Islet precursor cell (in vitro differentiated cells): ENCODE measurements around the gene STAC.
"Not testable (repeated sequence)": the region's sequence is repeated elsewhere in the genome, so short reads cannot be mapped to it uniquely, and the experiment has no call there.

Source experiments
- DNase-seq: peaks from one replicate; pipeline ENCODE4 v3.0.0-alpha.2; 2018

Gene STAC

DNA sequence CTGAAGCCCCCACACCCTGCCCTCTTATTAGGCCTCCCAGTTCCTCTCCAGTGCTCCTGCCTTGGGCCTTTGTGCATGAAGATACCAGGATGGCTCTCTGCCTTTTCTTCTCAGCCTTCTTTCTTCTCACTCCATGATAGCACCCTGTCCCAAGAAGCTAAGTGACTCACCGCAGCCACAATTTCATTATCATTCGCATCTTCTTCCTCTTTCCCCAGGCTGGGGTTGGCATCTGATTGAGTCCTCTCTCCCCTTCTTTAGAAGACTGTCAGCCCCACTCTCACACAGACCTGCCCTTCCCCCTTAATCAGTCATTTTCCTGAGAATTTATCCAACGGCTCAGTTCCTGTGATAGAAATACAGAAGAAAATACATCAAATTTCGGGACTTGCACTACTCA is 102.0 kb downstream of the STAC start:
- DNase-seq, result no peak

DNA sequence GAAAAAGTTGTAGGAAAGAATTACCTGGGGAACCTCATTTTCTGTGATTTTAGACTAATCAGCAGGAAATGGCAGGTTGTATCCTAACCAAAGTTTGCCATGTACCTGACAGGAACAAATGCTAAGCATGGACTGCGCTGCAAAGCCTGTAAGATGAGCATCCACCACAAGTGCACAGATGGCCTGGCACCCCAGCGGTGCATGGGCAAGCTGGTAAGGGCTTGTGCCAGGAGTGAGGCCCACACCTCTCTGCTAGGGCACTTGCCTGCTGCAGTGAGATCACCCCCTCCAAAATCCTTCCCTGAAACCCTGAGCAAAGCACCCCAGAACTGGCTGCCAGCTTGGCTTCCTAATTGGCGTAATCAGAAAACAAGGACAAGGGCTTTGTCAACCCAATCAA is 102.6 kb downstream of the STAC start:
- DNase-seq, result no peak

DNA sequence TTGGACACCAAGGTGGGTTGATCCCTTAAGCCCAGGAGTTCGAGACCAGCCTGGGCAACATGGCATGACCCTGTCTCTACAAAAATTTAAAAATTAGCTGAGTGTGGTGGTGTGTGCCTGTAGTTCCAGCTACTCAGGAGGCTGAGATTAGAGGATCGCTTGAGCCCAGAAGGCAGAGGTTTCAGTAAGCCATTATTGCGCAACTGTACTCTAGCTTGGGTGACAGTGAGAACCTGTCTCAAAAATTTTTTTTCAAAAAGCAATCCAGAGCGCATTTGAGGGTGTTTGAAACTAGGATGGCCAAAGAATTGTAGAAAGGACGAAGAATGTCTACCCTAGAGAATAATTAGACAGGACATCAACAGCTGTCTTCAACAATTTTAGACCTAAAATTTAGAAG is 103.4 kb downstream of the STAC start:
- no peak for DNase-seq

DNA sequence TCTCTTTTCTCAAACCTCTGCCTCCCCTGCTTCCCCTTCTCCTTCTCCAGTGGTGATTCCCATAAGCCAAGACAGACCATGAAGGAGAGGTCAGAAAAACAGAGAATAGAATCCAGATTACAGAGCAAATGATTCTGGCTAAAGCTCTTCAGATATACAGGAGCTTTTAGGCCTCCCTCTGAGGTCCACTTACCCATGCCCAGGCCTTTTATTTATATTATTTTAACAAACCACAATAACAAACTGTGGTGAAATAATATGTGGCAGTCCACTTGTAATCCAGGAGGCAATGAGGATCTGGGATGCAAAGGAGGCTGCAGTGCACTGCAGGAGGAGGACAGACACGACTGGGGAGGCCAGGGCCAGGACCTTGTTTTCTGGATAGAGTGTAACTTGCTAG is 104.1 kb downstream of the STAC start:
- DNase-seq, result no peak

DNA sequence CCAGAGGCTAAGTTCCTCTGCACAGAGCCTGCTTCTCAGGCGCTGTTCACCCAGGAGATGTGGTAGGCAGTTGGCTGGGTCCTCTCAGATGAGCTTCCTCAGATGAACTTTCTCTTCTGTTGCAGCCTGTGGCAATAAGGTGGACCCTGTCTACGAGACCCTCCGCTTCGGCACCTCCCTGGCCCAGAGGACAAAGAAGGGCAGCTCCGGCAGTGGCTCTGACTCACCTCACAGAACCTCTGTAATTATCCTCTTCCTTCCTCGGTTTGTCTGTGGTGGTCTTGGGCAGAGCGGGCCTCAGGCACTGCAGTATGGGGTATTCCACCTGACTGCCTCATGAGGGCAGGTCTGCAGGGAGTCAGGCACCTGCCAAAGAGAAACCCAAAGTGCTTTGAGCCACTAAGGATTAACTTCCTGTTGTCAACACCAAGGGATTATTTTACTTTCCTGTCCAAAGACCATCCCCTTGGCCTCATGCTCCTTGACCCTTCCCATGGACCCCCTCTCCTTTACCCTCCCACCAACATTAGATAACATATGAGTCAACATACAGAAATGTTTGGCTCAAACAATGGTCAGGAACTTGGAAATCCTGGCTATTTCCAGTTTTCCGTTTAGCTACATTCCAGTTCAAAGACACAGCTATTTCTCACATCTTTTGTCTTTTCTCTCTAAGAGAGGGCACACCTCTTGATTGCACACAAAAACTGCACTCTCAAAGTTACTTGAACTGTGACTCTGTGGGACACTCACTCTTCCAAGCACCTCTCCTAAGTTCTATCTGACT is 105.9 kb downstream of the STAC start:
- DNase-seq, result no peak

DNA sequence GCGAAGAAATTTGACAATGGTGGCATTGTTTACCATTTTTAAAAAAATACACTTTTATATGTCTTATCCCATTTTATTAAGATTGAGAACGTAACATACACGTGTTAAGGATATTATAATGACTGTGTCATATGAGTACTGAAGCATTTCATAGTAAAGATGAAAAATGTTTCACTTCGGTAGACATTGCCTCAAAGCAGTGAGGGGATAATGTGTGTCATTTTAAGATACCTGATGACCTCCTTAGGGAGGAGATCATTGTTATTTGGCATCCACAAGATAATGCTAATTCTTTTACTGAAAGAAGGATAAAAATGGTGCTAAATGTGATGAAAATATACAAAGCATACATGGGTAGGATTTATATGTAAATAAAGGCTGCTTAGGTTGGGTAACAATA is 107.3 kb downstream of the STAC start:
- no peak for DNase-seq

DNA sequence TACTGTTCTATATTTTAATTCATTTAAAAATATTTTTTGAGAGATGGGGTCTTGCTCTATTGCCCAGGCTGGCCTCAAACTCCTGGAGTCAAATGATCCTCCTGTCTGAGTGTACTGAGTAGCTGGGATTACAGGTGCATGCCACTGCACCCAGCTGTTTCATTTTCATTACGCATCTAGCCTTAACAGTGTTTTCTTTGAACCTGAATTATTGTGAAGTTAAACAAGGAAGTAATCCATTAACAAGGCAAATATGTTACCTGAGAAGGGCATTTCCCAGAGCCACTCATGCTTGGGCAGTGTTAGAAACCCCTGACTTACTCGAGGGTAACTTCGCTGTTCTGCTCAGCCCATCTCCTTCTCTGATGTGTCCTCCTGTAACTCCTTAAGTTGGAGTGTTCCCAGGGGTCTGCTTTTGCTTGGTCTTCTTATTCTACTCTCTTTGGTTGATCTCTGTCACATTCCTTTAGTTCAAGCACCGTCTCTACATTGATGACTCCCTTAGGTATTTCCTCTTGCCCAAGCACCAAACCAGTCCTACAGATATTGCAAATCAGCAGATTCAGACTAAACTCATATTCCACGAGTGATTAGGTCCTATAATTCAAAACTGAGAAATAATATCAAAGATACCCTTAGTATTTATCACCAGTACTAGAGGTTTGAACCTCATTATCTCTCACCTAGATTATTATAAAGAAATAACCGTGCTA is 107.9 kb downstream of the STAC start:
- DNase-seq, result no peak

DNA sequence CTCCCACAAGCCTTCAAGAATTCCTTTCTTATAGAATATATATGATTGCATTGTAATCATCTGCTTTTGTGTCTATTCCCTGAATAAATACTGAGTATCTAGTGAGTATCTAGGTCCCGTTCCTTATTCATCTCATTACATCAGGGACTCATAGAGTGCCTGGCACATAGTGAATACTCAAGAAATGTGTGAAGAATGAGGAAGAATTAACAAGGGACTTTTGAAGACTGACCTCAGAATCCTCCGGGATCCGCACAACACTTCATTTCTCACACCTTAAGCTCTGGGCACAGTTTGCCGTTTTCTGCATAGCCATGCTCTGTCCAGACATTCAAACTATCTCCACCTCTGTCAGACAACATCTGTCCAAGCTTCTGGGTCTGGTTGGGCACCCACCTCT is 108.8 kb downstream of the STAC start:
- DNase-seq, result no peak

DNA sequence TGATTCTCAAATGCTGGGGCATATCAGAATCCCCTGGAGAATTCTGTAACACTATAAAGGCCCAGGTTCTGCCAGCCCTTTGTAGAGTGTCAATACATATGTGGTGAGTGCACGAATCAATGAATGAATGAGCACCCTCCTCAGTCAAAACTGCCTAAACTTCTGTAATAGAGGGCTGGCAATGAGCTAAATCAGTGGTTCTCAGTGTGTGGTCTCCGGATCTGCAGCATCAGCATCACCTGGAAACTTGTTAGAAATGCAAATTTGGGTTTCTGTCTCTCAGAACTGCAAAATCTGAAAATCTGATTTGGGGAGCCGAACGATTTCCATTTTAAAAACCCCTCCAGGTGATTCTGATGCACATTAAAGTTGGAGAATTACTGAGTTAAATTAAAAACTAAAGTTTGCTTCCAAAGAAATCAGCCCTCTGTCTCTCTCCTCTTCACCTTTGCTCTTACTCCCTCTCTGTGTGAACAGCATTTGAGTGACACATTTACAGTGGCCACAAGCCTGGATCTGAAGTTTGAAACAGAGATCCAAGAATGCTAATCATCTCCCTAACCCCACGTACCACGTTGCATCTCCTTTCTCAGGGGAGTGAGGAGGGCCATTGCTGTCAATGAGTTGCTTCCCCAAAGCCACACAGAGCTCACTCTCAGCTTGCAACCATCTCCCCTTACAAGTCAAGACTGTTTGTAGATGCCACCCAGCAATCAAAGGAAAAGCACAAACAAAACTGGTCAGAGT is 109.5 kb downstream of the STAC start:
- DNase-seq, result no peak

DNA sequence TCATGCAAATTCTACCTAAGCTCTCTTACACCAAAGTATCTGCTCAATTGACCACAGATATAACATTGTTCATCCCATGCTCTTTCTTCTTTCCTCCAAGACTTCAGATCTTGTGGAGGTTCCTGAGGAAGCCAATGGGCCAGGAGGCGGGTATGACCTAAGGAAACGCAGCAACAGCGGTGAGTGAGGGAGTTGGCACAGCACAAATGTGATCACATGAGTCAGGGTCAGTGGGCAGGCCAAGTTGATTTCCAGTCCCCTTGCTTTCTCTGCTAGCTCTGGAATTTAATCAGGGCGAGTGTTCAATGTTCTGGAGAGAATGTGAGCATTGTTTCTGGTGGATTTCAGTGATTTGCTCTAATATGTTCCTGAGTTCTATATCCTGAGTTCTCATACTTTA is 112.7 kb downstream of the STAC start:
- no peak for DNase-seq

DNA sequence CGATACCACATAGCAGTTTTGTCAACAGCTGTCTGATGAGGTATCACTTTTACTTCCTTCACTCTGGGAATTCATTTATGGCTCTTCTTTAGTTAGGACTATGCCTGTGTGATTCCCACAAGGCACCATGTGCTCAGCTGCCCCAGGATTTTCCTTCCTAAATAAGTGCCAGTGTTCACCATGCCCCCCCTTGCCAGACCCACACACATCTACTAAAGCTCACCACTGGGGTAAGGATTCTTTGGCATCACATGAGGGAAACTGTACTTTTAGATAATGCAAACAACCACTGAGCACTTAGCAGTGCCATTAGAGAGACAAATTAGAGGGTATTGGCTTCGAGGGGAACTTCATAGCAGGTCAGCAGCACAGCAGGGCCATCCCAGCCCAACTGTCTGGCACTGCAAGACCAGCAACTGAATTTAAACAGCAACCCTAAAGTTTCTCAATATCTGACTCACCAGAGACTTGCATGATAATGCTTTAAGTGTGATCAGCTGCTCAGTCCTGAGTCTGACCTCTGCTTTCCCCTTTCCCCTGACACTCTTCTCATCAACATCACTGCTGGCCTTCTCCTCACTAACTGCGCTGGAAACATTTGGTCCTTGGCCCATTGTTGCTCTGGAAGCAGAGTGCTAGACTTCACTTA is 114.3 kb downstream of the STAC start:
- DNase-seq, result peak; percentile 71

DNA sequence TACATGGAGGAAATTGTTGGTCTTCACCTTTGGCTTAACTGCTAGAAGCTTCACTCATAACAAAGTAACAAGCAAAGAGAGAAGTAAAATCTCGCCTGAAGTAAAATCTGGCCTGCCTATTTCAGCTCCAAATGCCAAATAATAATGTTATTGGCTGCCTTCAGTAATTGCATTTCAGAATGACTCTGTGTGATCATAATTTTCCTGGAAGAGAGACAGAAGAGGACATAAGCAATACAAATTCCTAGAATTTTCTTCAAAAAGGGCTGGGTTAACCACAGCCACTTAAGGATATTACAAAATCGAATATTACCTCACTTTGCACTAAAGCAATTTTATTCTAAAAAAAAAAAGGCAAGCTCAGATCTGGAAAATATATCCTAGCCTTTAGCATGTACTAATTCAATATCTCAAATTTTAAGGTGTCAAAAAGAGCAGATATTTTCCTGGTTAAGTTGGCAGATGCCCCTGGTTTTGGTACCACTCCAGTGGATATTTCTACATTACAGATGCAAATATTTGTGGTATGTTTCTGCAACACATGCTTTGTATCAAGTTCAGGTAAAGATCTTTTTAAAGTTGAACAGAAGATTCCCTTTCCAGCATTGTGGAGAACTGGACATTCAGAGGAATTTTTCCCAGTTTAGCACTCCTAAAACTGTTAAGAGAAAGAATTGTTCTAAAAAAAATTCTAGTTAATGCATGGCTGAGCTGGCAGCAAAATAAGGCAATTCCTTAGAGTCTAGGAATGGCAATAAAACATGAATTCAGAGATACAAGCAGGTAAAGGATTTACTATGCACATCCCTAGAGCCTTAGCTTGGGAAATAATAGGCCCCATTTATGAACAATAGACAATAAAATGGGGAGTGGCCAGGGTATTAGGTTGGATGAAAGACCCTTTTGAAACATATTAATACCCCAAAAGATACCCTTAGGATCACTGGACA is 116.7 kb downstream of the STAC start:
- no peak for DNase-seq

DNA sequence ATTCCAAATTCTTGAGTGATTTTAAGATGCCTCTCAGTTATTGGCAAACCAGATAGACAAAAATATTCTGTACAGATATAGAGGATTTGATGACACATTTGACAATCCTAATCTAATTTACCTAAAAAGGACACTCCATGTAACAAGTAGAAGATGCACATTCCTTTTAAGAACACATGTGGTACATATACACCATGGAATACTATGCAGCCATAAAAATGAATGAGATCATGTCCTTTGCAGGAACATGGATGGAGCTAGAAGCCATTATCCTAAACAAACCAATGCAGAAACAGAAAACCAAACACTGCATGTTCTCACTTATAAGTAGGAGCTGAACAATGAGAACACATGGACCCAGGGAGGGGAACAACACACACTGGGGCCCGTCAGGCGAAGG is 119.7 kb downstream of the STAC start:
- not testable (repeated sequence) for DNase-seq

DNA sequence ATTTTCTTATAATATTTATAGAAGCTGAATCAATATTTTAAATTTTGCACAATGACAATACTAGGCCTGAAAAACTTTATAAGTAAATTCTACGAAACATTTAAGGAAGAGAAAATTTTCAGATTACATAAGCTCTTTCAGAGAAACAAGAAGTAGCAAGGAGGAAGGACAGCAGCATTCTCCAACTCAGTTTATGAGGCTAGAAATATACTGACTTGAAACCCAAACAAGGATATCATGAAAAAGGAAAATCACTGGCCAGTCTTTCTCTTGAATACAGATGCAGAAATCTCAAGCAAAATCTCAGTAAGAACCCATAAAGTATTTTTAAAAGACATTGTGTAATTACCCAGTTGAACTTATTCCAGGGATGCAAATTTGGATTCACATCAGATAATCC is 121.3 kb downstream of the STAC start:
- DNase-seq, result no peak

DNA sequence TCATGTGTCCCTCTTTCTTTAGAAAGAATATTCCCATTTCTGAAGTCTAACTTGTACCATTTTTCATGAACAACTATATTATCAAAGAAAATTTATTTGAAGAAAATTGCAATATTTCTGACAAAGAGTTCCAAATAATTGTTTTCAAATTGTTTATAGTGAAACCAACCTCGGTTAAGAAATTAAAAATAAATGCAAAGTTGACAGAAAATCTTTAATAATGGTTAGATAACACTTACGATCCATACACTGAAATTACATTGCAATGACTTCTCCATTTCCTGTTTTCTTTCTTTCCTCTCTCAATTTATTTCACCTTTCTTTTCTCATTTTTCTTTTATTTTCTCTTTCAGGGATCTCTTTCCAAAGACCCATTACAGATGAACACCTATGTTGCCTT is 125.1 kb downstream of the STAC start:
- DNase-seq, result no peak

DNA sequence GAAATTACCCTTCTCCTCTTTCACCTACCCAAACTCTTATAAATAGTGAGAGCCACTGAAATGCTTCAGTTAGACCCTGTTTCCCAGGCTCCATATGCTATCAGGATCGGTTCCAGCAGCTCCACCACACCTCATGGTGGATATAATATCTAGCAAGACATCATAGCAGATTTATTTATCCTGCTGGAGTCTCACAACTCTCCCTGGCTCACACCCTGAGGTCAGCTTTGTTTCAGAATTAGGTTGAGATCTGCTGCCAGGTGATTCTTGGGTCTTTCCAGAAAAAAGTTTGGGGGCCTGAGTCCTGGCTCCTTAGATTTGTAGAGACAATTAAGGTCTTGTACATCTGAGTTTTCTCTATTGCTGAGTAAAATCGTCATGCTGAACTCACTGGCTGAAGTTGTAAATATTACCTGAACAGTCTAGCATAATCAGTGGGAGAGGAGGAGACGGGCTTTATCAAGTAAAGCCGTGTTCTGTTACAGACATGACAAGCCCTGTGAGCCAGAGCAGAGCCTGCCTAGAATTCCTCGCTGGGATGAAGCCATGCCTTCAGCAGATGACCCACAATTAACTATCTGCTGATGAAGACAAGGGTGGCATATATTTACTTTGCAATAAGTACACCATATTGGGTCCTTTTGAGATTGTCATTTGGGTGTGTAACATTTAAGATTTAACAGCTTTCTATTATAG is 131.6 kb downstream of the STAC start:
- DNase-seq, result no peak

DNA sequence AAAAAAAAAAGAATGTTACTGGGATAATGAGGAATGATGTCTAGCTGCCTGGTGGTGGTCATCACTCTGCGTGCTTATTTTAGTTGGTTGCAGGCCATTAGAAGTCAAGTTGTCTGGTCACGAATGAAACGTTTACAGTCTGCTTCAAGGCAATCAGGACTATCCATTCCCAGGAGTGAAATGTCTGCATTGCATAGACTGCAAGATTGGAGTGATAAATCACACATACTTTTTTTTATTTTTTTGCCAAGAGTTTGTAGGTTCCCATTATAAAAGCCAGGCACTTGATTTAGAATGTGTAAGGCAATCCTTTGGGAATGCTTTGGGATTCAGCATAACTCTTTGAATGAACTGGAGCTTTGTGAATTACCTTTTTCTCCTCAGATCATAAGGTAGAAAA is 132.3 kb downstream of the STAC start:
- no peak for DNase-seq

DNA sequence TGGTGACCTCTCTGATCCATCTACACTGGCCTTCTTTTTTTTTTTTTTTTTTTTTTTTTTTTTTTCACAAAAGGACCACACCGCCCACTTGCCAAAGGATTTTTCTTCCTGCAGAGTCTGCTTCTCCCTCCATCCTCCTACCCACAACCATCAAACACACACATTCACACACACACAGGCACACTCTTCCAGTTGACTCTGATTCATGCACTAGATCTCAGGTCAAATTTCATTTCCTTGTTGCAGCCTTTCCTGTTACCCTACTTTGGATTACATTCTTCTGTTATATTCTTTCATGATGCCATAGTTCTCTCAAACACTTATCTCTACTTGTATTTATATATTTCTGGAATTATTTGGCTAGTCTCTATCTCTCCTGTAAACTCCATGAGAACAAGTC is 133.9 kb downstream of the STAC start:
- no peak for DNase-seq

DNA sequence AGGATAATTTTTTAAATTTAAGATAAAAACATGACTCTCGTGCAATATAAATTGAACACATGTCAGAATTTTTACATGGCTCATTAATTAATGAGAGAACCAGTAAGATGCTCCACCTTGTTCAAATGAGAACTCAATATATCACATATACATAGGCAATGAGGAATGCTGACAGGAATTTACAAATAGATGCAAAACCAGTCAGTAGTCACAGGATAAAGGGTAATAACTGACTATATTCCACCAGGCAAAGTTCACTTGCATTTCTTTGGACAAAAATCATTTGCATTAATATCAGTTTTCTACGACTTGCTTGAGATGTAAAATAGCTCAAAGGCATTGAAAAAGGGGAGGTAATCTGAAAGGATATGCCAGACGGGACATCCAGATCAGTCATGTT is 139.4 kb downstream of the STAC start:
- DNase-seq, result no peak

DNA sequence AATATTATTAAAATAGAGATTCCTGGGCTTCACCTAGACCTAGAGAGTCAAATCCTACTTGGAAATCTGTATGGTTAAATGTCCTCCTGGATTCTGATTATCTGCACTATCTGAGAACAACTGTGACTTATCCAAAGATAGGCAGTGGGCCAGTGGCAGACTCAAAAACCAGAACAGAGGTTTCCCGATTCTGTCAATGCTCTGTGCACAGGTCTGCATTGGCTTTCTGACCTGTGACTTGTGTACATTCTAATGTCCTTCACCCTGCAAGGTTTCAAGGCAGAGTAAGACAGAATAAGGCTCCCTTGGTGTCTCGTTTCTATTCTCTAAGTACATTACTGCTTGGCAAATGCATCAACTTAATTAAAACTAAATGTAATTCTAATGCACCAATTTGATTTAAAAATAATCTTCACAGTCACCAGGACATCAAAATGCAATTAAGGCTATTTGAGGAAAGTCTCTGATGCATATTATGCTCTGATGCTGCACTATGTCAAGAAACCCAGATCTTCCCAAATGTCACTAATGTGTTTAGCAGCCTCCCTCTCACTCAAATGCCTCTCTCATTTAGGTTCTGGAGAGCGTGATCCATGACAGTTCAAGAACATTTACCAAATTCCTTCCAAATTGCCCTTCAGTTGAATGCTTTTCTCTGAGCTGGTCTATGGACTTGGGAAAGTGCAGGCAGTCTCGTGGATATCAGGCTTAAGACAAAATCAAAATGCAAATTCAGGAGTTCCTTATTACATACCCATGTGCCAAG is 140.1 kb downstream of the STAC start:
- peak; percentile 72 for DNase-seq

DNA sequence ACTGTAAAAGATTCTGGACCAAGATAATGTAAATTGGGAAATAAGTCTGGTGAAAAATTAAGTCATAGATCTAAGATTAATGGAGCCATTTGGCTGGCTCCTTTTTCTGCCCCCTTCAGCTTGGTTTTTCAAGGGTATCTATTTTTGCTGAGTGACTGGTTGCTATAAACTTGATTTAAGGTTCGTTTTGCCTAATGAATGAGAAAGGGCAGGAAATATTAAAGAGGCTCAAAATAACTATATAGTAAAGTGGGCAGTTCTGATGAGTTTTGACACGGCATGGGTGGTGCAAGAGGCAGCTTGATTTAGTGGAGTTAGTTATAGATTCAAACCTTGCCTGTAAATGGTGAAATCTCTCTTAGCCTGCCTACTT is 140.7 kb downstream of the STAC start:
- DNase-seq, result no peak
